ENCODE results near the gene RNF167.

Gene RNF167

DNA sequence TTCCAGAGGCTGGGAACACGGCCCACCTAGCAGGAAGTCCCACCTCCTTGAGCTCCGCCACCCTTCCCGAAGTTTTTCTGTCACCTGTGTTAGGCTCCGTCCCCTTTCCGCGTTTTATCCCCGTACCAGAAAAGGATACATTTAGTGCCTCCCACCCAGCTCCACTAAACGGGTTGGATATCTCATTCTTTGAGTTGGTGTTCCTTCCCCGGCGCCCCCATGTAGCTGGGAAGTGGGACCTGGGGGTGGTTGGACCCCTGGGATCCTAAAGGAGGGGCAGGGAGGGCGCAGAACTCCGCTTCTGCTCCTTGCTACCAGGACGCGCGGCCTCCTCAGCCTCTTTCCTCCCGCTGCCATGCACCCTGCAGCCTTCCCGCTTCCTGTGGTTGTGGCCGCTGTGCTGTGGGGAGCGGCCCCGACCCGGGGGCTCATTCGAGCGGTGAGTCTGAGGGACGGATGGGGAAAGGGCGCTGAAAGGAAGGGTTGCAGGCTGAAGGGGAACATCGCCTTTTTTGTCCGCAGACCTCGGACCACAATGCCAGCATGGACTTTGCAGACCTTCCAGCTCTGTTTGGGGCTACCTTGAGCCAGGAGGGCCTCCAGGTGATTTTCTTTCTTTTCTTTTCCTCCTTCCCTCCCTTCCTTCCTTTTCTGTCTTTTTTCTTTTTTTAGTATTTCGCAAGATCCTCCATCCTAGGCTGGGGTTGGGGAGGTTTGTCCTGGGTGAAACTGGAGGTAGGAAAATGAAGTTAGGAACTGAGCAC lies 669 bp downstream of the RNF167 start:
- DNase-seq = peak; percentile 34

- DNase-seq = no peak
Observed at GRCh38 chr17:4941319-4941610, 1.2 kb downstream of the RNF167 start.

GRCh38 chr17:4942760-4943508 lies 2.9 kb downstream of the RNF167 start:
- no peak for DNase-seq

- peak; percentile 67 for DNase-seq
Observed at GRCh38 chr17:4944163-4944553, 4.1 kb downstream of the RNF167 start.

DNA sequence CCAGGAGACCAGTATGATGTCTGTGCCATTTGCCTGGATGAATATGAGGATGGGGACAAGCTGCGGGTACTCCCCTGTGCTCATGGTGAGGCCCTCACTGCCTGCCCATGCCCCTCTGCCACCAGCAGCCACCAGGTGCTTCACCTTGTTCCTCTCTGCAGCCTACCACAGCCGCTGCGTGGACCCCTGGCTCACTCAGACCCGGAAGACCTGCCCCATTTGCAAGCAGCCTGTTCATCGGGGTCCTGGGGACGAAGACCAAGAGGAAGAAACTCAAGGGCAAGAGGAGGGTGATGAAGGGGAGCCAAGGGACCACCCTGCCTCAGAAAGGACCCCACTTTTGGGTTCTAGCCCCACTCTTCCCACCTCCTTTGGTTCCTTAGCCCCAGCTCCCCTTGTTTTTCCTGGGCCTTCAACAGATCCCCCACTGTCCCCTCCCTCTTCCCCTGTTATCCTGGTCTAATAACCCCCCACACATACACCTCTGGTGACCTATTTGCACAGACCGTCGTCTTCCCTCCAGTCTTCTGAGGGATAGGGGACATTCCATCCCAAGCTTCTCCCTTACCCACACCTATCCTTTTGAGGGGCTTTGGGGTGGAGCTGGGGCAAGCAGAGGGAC lies 4.6 kb downstream of the RNF167 start:
- DNase-seq = no peak

- peak; percentile 61 for DNase-seq
Observed at GRCh38 chr17:4945176-4945943, 5.3 kb downstream of the RNF167 start.

GRCh38 chr17:4945944-4946280 lies 5.8 kb downstream of the RNF167 start:
- no peak for DNase-seq

DNA sequence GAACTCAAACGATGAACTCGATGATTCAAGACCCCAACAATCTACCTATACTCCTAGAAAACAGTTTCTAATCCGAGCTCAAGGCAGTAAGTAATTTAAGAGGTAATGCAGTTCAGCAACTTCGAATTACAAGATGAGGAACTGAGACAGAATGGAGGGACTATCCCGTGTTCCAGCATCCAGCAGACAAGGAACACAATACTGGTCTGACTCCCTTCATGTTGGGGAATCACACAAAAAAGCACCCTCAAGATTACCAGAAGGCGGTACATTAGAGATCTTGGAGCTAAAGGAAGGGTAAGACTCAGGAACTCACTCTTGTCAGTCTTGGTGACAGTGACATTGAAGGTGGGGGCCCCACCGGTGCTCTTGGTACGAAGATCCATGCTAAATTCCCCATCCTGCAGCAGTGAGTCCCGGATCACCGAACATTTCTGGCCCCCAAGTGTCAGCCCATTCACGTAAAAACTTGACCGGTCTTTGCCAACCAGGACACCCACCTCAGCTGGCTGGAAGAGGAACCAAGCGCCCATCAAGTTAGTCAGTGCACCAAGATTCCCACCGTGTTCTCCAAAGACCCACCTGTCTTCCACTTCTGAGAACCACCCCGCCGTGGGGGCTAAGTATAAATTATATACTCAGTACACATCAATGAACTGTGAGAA lies 6.4 kb downstream of the RNF167 start:
- no peak for DNase-seq

DNA sequence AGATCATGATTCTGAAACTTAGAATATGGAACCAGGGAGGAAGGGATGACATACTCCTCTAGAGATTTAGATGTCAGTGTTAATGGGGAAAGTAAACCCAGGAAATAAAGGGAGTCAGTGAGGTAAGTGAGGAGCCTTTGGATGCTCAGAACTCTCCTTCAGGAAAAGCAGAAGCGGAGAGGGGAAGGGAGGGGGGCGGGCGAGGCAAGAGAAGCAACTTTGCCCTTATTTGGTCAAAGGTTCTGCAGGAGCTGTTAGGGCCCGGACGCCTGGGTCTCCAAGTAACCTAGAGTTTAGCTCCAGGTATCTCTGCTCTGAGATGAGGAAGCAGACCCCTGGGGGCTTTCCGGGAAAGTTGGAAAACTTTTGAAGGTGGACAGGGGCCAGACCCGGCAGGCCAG lies 6.9 kb downstream of the RNF167 start:
- DNase-seq = no peak

GRCh38 chr17:4947411-4948165 lies 7.5 kb downstream of the RNF167 start:
- peak; percentile 63 for DNase-seq

DNA sequence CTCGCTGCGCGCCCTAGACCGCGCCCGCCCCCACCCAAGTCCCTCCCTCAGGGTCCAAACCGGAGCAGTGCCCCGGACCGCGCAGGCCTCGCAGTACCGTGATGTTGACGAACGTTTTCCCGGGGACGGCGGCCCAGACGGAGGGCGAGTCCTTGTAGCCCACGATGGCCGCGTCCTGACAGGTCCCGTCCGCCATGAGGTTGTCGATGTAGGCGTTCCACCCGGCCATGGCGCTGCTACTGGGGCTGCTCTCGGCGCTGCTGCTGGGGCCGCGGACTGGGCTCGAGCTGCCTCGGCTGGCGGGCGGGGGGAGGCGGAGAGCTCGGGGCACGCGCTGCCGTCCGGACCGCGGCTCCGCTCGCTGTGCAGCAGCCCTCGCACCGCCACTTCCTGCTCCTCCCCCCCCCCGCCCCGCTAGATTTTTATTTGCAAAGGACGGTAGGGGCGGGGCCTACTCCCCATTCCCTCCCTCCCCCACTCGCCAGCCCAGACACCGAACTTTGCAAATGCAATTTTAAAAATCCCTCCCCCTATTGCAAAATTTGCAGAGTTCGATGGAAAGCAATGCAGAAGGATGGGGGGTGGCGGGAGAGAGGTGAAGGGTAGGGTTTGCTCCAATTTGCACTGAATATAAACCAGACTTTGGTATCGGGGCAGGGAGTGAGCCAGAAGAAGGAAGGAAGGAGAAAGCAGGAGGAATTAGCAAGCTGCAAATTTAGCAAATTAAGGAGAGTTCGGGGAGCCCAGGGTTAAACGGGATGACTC lies 8.3 kb downstream of the RNF167 start, which contains the start of gene PFN1:
Gene PFN1, minus strand, starts transcription at position 365 of the 765 bp plus-strand sequence. Its CDS starts 136 bp downstream, at position 229.
- DNase-seq = peak; percentile 91

GRCh38 chr17:4948931-4949320 lies 8.9 kb downstream of the RNF167 start:
- peak; percentile 77 for DNase-seq

GRCh38 chr17:4949321-4950074 lies 9.4 kb downstream of the RNF167 start:
- DNase-seq = peak; percentile 82

DNA sequence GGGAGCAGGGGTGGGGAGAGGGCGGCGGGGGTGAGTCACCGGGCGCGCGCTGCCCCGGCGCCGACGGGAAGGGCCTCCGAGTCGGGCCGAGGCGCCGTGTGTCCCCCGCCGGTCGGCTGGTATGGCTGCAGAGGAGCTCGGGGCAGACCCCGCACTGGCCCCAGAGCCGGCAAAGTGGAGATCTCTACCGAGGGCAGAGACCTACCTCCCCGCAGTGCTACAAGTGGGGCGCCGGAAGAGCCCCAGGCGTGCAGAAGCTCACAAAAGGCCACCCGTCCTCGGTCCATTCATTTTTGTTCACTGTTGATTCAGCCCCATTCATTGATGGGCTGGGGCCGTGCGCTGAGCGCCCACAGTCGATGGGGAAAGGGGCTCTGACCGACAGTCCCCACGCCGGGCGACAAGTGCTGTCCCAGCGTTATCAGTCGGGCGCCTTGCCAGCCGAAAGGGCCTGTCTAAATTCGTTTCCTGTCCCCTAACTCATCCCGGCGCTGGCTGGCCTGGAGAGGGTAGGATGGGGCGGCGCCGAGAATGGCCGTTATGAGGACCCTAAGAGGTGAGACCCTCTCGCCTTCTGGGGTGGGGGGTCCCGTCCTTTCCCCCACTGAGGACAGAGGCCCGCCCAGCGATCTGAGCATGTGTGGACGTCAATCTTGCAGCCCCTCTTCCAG lies 10.1 kb downstream of the RNF167 start:
- no peak for DNase-seq

GRCh38 chr17:4950746-4951204 lies 10.7 kb downstream of the RNF167 start, which contains the start of gene ENO3:
Gene ENO3, plus strand, starts transcription at chr17:4951119. Its CDS starts 711 bp downstream, at chr17:4951830.
- no peak for DNase-seq

GRCh38 chr17:4951486-4951885 lies 11.4 kb downstream of the RNF167 start:
- no peak for DNase-seq

- no peak for DNase-seq
Observed at GRCh38 chr17:4953451-4953961, 13.4 kb downstream of the RNF167 start.

- DNase-seq = no peak
Observed at GRCh38 chr17:4955091-4955490, 15.0 kb downstream of the RNF167 start.

GRCh38 chr17:4956493-4957061 lies 16.5 kb downstream of the RNF167 start:
- no peak for DNase-seq
